Epithelial cell of proximal tubule (primary cell): ENCODE measurements around the gene CACNA2D1. TPM values are rescaled to one million over a fixed set of nuclear protein-coding genes. Genes with fewer than 3 reads are reported as not detected.

Source experiments
- DNase-seq: peaks from one replicate; pipeline ENCODE4 v3.0.0-alpha.2; 2011; ENCODE audit warnings: low read depth
- H3K4me3 ChIP-seq: 2 replicates; pipeline ENCODE4 v1.5.1; 2011; ENCODE audit warnings: low read depth, mild to moderate bottlenecking, low read length
- CTCF ChIP-seq: conservative IDR thresholded peaks from 2 replicates; pipeline ENCODE4 v1.5.1; 2012; ENCODE audit warnings: low read depth, mild to moderate bottlenecking, low read length
- total RNA-seq: library from RNA; depleted of rRNA; stranded (reverse); fragments of >200 nt; gene quantifications from 2 replicates; pipeline ENCODE4 v1.2.3, GENCODE V29; 2015

The CACNA2D1 gene
- total RNA-seq, 1 donor from 2014 or later, result 6.1 TPM

GRCh38 chr7:82445271-82445670 lies 1.7 kb upstream of the CACNA2D1 start:
- DNase-seq, result no peak
- no peak for TF ChIP-seq CTCF
- no peak overlapping the region for H3K4me3 ChIP-seq

GRCh38 chr7:82444220-82444909 lies 788 bp upstream of the CACNA2D1 start:
- DNase-seq, result no peak

GRCh38 chr7:82443036-82443546 lies 486 bp downstream of the CACNA2D1 start:
- peak overlapping the region; percentile 66 for H3K4me3 ChIP-seq
- no peak for TF ChIP-seq CTCF
- no peak for DNase-seq

More at GRCh38 chr7:82444220-82444909, 788 bp upstream of the CACNA2D1 start:
- TF ChIP-seq CTCF, result peak; percentile 26
- H3K4me3 ChIP-seq, result peak overlapping the region; percentile 66

- peak; percentile 5 for TF ChIP-seq CTCF
- DNase-seq, result no peak
These were observed 1.0 kb downstream of the CACNA2D1 start for GRCh38 chr7:82442492-82443035.

GRCh38 chr7:82441669-82442478 lies 1.7 kb downstream of the CACNA2D1 start:
- TF ChIP-seq CTCF, result no peak
- no peak for DNase-seq
- peak overlapping the region; percentile 66 for H3K4me3 ChIP-seq

More at GRCh38 chr7:82442492-82443035, 1.0 kb downstream of the CACNA2D1 start:
- H3K4me3 ChIP-seq, result peak overlapping the region; percentile 66

- TF ChIP-seq CTCF, result no peak
- no peak for DNase-seq
- no peak overlapping the region for H3K4me3 ChIP-seq
These were observed 5.1 kb downstream of the CACNA2D1 start for GRCh38 chr7:82438521-82438920.
